Endothelial cell of umbilical vein (primary cell): Measurements from ENCODE around the gene AUTS2. TPM values are rescaled to one million over a fixed set of nuclear protein-coding genes. Genes with fewer than 3 reads are reported as not detected.

Experiments used
- BruUV-seq: library from RNA; stranded (reverse); fragments of 400-500 nt; replicated peaks from 2 replicates; lab custom pipeline; 2021; lab: Mats Ljungman, UMichigan
- CTCF ChIA-PET: fragments of 300-600, 350-600 bp; sonication (Branson Sonifier 250); formaldehyde crosslinking; loops from one replicate; lab custom pipeline; 2021; ENCODE audit warnings: antibody characterized with exemption, inconsistent platforms; lab: Charles Lee
- POLR2A ChIA-PET: fragments of 300-600, 350-600 bp; sonication (Branson Sonifier 250); formaldehyde crosslinking; loops from one replicate; lab custom pipeline; 2021; ENCODE audit warnings: antibody characterized with exemption, inconsistent platforms; lab: Charles Lee
- DNase-seq: peaks from one replicate; pipeline ENCODE4 v3.0.0-alpha.2; 2011; ENCODE audit warnings: low read depth, low spot score
- FAIRE-seq: peaks from 2 replicates; lab custom pipeline; 2011; peaks lifted over from hg19 to GRCh38; lab: Jason Lieb, UNC
- H2AFZ ChIP-seq: 2 replicates; pipeline ENCODE4 v1.6.0; 2012; ENCODE audit warnings: low read depth, low read length, control low read depth, inconsistent platforms
- H3K27ac ChIP-seq: 2 replicates; pipeline ENCODE4 v1.5.1; 2011; ENCODE audit warnings: low read depth, mild to moderate bottlenecking, control low read depth, low read length, moderate library complexity; ENCODE audit not compliant: insufficient read depth
- H3K27me3 ChIP-seq, 2 experiments: 2 replicates each; pipeline versions ENCODE4 v1.6.0 to v1.6.1; 2011; ENCODE audit warnings: low read length in 2 of 2, mixed read lengths in 1 of 2; ENCODE audit not compliant: control insufficient read depth in 2 of 2, insufficient read depth in 2 of 2
- H3K36me3 ChIP-seq, 2 experiments: 2 replicates in 1 of 2; 3 replicates in 1 of 2; pipeline ENCODE4 v1.5.1; 2011; ENCODE audit warnings: low read length in 2 of 2, mild to moderate bottlenecking in 1 of 2, moderate library complexity in 1 of 2; ENCODE audit not compliant: control insufficient read depth in 2 of 2, insufficient read depth in 2 of 2; ENCODE audit errors: extremely low read depth in 1 of 2
- H3K4me1 ChIP-seq: 3 replicates; pipeline ENCODE4 v1.5.1; 2011; ENCODE audit warnings: mild to moderate bottlenecking, low read length; ENCODE audit not compliant: control insufficient read depth, insufficient read depth; ENCODE audit errors: extremely low read depth
- H3K4me2 ChIP-seq: 2 replicates; pipeline ENCODE4 v1.6.1; 2011; ENCODE audit warnings: low read length, control low read depth, mixed read lengths; ENCODE audit not compliant: insufficient read depth
- H3K4me3 ChIP-seq, 3 experiments: fragments of 200-600 bp in 1 of 3; sonication (generic), shearing (Covaris generic) in 1 of 3; replicated peaks in 1 of 3; 2 replicates each; pipeline ENCODE4 v1.5.1; 2011 to 2016; ENCODE audit warnings: control low read depth in 3 of 3, low read length in 3 of 3, mild to moderate bottlenecking in 2 of 3, inconsistent platforms in 1 of 3, low read depth in 1 of 3, moderate library complexity in 1 of 3; ENCODE audit not compliant: insufficient read depth in 1 of 3
- H3K79me2 ChIP-seq: 2 replicates; pipeline ENCODE4 v1.6.0; 2012; ENCODE audit warnings: low read length, inconsistent platforms; ENCODE audit not compliant: control insufficient read depth, insufficient read depth
- H3K9ac ChIP-seq: replicated peaks from 2 replicates; pipeline ENCODE3; 2011; ENCODE audit warnings: low read length, control low read depth; ENCODE audit not compliant: insufficient read depth; ENCODE audit errors: extremely low read depth
- H3K9me1 ChIP-seq: replicated peaks from 3 replicates; pipeline ENCODE4 v1.6.0; 2011; ENCODE audit warnings: mild to moderate bottlenecking, low read length; ENCODE audit not compliant: control insufficient read depth, insufficient read depth; ENCODE audit errors: extremely low read depth
- H3K9me3 ChIP-seq: replicated peaks from 2 replicates; pipeline ENCODE4 v1.5.1; 2012; ENCODE audit warnings: low read length, inconsistent platforms; ENCODE audit not compliant: control insufficient read depth, insufficient read depth
- H4K20me1 ChIP-seq: replicated peaks from 2 replicates; pipeline ENCODE3; 2011; ENCODE audit warnings: mild to moderate bottlenecking, low read length; ENCODE audit not compliant: control insufficient read depth, insufficient read depth; ENCODE audit errors: extremely low read depth
- CTCF ChIP-seq, 2 donors: IDR thresholded peaks; 1 replicate in 1 of 2; 2 replicates in 1 of 2; pipeline ENCODE4 v1.5.1; 2011; ENCODE audit warnings: low read length in 2 of 2, mild to moderate bottlenecking in 2 of 2, moderate library complexity in 2 of 2, control low read depth in 1 of 2, inconsistent platforms in 1 of 2, low read depth in 1 of 2; ENCODE audit not compliant: insufficient read depth in 1 of 2; ENCODE audit errors: extremely low read depth in 1 of 2
- EZH2 ChIP-seq: IDR thresholded peaks from 2 replicates; pipeline ENCODE4 v1.6.1; 2012; ENCODE audit warnings: borderline replicate concordance, low read depth, mild to moderate bottlenecking, moderate library complexity, low read length, inconsistent platforms; ENCODE audit not compliant: severe bottlenecking
- FOS ChIP-seq: IDR thresholded peaks from 2 replicates; pipeline ENCODE4 v1.6.1; 2011; ENCODE audit warnings: mild to moderate bottlenecking, low read length, moderate library complexity, borderline replicate concordance; ENCODE audit not compliant: insufficient read depth
- GATA2 ChIP-seq: IDR thresholded peaks from 2 replicates; pipeline ENCODE4 v1.7.0; 2011; ENCODE audit warnings: low read depth, mild to moderate bottlenecking, moderate library complexity, mixed read lengths, low read length; ENCODE audit not compliant: insufficient read length, insufficient read depth
- JUN ChIP-seq: IDR thresholded peaks from 2 replicates; pipeline ENCODE4 v1.6.1; 2011; ENCODE audit warnings: borderline replicate concordance, low read depth; ENCODE audit not compliant: insufficient read length, insufficient read depth
- MAX ChIP-seq: IDR thresholded peaks from 2 replicates; pipeline ENCODE4 v1.6.1; 2011; ENCODE audit not compliant: insufficient read depth, insufficient read length
- MYC ChIP-seq: IDR thresholded peaks from one replicate; pipeline ENCODE4 v1.6.1; 2011; ENCODE audit warnings: mild to moderate bottlenecking, low read depth, low read length
- POLR2A ChIP-seq: IDR thresholded peaks from 2 replicates; pipeline ENCODE4 v1.6.1; 2012; ENCODE audit warnings: low read depth, mild to moderate bottlenecking, control low read depth, low read length
- POLR2AphosphoS5 ChIP-seq: IDR thresholded peaks from 2 replicates; pipeline ENCODE4 v1.6.1; 2012; ENCODE audit warnings: low read depth, mild to moderate bottlenecking, control low read depth, low read length, moderate library complexity; ENCODE audit not compliant: insufficient read depth
- dilution Hi-C: fragments of 300-500 bp; cut with MboI; formaldehyde crosslinking; loops from one replicate; pipeline ENCODE4 v1.15.0; 2019; ENCODE audit warnings: low sequenced_read_pairs; ENCODE audit not compliant: extremely low pct_ligation_motif_present
- intact Hi-C: fragments of 100-400 bp; cut with micrococcal nuclease; formaldehyde crosslinking; loops from one replicate; pipeline ENCODE4 v1.10.0; 2022
- polyA plus RNA-seq, 4 experiments: library from polyadenylated mRNA; depleted of rRNA in 3 of 4; stranded (reverse) in 3 of 4; unstranded in 1 of 4; fragments of >200 nt; gene quantifications; 2 replicates each; pipeline versions ENCODE4 v1.2.1 to v1.2.3, GENCODE V29; 2011 to 2012; ENCODE audit warnings: missing spikeins in 1 of 4
- total RNA-seq: library from RNA; stranded (reverse); gene quantifications from 2 replicates; pipeline ENCODE4 v1.2.3, GENCODE V29; 2021

Gene AUTS2
- total and polyA plus RNA-seq, 2 donors (not counting 3 experiments of a cell fraction or from before 2014, with no cell fraction given) = 0.59 to 8.0 TPM

GRCh38 chr7:69588773-69589172, 9.5 kb upstream of the AUTS2 start:
- H3K27me3 ChIP-seq = no peaks in the 10 kb centered on the region
- ChIA-PET POLR2A (no interaction called here), CTCF (interaction anchor here (1.7 kb wide), 1 partner anchor 8 kb away, joined by 3 read pairs; no protein-coding TSS in a partner anchor)
- no peaks in the 10 kb centered on the region for H4K20me1 ChIP-seq
- intact Hi-C loops (no loop called here), dilution Hi-C loops (no loop called here)
- H3K36me3 ChIP-seq = no peaks in the 10 kb centered on the region
- FAIRE-seq (no peak), DNase-seq (no peak)
- no peak overlapping the region for H3K4me2 ChIP-seq
- no peaks in the 10 kb centered on the region for H3K4me1 ChIP-seq
- no peak overlapping the region for H3K4me3 ChIP-seq
- TF ChIP-seq JUN (peak; percentile 30), FOS (no peak), POLR2AphosphoS5 (no peak), CTCF (IDR thresholded peaks at IDR 0.05; ENCODE audit: extremely low read depth in 1 of 2, insufficient read depth in 1 of 2, low read depth in 1 of 2, low read length in 2 of 2) (no peak), GATA2 (no peak), MAX (no peak), MYC (no peak), POLR2A (no peak), EZH2 (no peak)
- no peaks in the 10 kb centered on the region for H3K9me1 ChIP-seq
- no peaks in the 10 kb centered on the region for H3K9me3 ChIP-seq
- H3K27ac ChIP-seq = no peak overlapping the region
- BruUV-seq = no TSS peak
- H3K79me2 ChIP-seq = no peaks in the 10 kb centered on the region
- no peak overlapping the region for H3K9ac ChIP-seq
- H2AFZ ChIP-seq = no peak overlapping the region
